ENCODE data around the gene GGTA1.

GGTA1 gene

DNA sequence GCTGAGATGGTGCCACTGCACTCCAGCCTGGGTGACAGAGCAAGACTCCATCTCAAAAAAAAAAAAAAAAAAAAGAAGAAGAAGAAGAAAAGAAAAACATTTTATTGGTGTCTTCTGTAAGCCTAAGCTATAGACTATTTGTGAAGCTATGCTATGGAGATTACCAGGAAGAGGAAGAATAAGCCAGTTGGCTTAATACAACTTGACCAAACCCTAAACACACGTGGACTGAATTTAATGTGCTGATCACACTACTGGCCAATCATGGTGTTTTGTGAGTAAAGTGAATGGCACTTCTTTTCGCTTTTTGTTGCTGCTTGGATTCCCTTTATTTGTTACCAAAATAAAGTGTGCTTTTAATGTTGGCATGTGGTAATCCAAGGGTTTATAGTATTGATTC lies 49.9 kb downstream of the GGTA1 start:
- TF ChIP-seq, protein P1, sequence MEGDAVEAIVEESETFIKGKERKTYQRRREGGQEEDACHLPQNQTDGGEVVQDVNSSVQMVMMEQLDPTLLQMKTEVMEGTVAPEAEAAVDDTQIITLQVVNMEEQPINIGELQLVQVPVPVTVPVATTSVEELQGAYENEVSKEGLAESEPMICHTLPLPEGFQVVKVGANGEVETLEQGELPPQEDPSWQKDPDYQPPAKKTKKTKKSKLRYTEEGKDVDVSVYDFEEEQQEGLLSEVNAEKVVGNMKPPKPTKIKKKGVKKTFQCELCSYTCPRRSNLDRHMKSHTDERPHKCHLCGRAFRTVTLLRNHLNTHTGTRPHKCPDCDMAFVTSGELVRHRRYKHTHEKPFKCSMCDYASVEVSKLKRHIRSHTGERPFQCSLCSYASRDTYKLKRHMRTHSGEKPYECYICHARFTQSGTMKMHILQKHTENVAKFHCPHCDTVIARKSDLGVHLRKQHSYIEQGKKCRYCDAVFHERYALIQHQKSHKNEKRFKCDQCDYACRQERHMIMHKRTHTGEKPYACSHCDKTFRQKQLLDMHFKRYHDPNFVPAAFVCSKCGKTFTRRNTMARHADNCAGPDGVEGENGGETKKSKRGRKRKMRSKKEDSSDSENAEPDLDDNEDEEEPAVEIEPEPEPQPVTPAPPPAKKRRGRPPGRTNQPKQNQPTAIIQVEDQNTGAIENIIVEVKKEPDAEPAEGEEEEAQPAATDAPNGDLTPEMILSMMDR (IDR thresholded peaks at IDR 0.05; ENCODE audit: insufficient read depth, low read length, poor library complexity, severe bottlenecking): no peak
- no peak for TF ChIP-seq EZH2phosphoT487 (conservative IDR thresholded peaks at IDR 0.05; ENCODE audit: low read length)
- no peaks in the 10 kb centered on the region for H3K9me2 ChIP-seq (replicated peaks; ENCODE audit: insufficient read depth, low read length)
- H2AFZ ChIP-seq (ENCODE audit: low read depth, low read length, severe bottlenecking): no peak overlapping the region
- H3K79me2 ChIP-seq (ENCODE audit: insufficient read depth, low read length): no peaks in the 10 kb centered on the region
- H3K4me3 ChIP-seq (ENCODE audit: insufficient read depth, low read length, poor library complexity, severe bottlenecking): no peak overlapping the region
- H3K4me2 ChIP-seq (ENCODE audit: low read depth, low read length, poor library complexity, severe bottlenecking): no peak overlapping the region
- H3K36me3 ChIP-seq (ENCODE audit: low read length): no peaks in the 10 kb centered on the region
- H3K9ac ChIP-seq (ENCODE audit: low read length): no peak overlapping the region
- no peak overlapping the region for H3K27ac ChIP-seq (ENCODE audit: low read depth, low read length)
- no peaks in the 10 kb centered on the region for H4K20me1 ChIP-seq (ENCODE audit: low read depth, low read length)
- no peaks in the 10 kb centered on the region for H3K27me3 ChIP-seq (ENCODE audit: low read length)
- no peaks in the 10 kb centered on the region for H3K9me3 ChIP-seq (ENCODE audit: insufficient read depth, low read length)
- H3F3A ChIP-seq (ENCODE audit: insufficient read depth): no peaks in the 10 kb centered on the region

GRCh38 chr9:121447321-121447834 lies 52.3 kb downstream of the GGTA1 start:
- H3K27ac ChIP-seq (ENCODE audit: low read depth, low read length): no peak overlapping the region
- H3K27me3 ChIP-seq (ENCODE audit: low read length): no peaks in the 10 kb centered on the region
- no peak overlapping the region for H3K9ac ChIP-seq (ENCODE audit: low read length)
- no peaks in the 10 kb centered on the region for H3K9me2 ChIP-seq (replicated peaks; ENCODE audit: insufficient read depth, low read length)
- no peaks in the 10 kb centered on the region for H3K36me3 ChIP-seq (ENCODE audit: low read length)
- no peak overlapping the region for H3K4me3 ChIP-seq (ENCODE audit: insufficient read depth, low read length, poor library complexity, severe bottlenecking)
- H3K9me3 ChIP-seq (ENCODE audit: insufficient read depth, low read length): no peaks in the 10 kb centered on the region
- H3K4me2 ChIP-seq (ENCODE audit: low read depth, low read length, poor library complexity, severe bottlenecking): no peak overlapping the region
- H3F3A ChIP-seq (ENCODE audit: insufficient read depth): no peaks in the 10 kb centered on the region
- H2AFZ ChIP-seq (ENCODE audit: low read depth, low read length, severe bottlenecking): no peak overlapping the region
- H3K79me2 ChIP-seq (ENCODE audit: insufficient read depth, low read length): no peaks in the 10 kb centered on the region
- TF ChIP-seq, protein P1 (IDR thresholded peaks at IDR 0.05; ENCODE audit: insufficient read depth, low read length, poor library complexity, severe bottlenecking): no peak
- TF ChIP-seq EZH2phosphoT487 (conservative IDR thresholded peaks at IDR 0.05; ENCODE audit: low read length): no peak
- H4K20me1 ChIP-seq (ENCODE audit: low read depth, low read length): no peaks in the 10 kb centered on the region

DNA sequence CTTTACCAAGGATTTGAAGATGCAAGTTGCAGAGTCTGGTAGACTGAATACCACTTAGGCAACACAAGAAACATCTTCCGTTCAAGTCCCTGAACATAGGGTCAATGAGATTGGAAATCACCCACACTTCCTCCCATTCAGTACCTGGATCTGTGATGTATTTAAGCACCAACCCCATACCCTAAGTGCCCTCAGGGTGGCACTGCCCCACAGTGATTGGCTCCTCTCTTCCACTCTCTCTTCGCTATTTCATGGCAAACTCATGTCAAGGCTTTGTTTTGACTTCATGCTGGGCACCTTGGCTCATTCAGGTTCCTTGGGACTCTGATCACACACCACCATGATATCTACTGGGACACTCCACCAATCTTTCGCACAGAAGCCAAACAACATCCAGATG lies 53.7 kb downstream of the GGTA1 start:
- Histone ChIP-seq H4K20me1 (ENCODE audit: low read depth, low read length) (no peaks in the 10 kb centered on the region), H3K27ac (ENCODE audit: low read depth, low read length) (no peak overlapping the region), H3K79me2 (ENCODE audit: insufficient read depth, low read length) (no peaks in the 10 kb centered on the region), H3K9ac (ENCODE audit: low read length) (no peak overlapping the region), H3K36me3 (ENCODE audit: low read length) (no peaks in the 10 kb centered on the region), H3K4me3 (ENCODE audit: insufficient read depth, low read length, poor library complexity, severe bottlenecking) (no peak overlapping the region), H3K9me2 (replicated peaks; ENCODE audit: insufficient read depth, low read length) (no peaks in the 10 kb centered on the region), H2AFZ (ENCODE audit: low read depth, low read length, severe bottlenecking) (no peak overlapping the region), H3F3A (ENCODE audit: insufficient read depth) (no peaks in the 10 kb centered on the region), H3K4me2 (ENCODE audit: low read depth, low read length, poor library complexity, severe bottlenecking) (no peak overlapping the region), H3K9me3 (ENCODE audit: insufficient read depth, low read length) (no peaks in the 10 kb centered on the region), H3K27me3 (ENCODE audit: low read length) (no peaks in the 10 kb centered on the region)
- TF ChIP-seq, protein P1 (IDR thresholded peaks at IDR 0.05; ENCODE audit: insufficient read depth, low read length, poor library complexity, severe bottlenecking): no peak
- TF ChIP-seq EZH2phosphoT487 (conservative IDR thresholded peaks at IDR 0.05; ENCODE audit: low read length): no peak
